D341Med (cell line): ENCODE data around the gene GDF10.

Experiments
- DNase-seq: peaks from one replicate; pipeline ENCODE4 v3.0.0; 2012; ENCODE audit warnings: low spot score

GDF10 gene

GRCh38 chr10:47315421-47315820 lies 15.4 kb downstream of the GDF10 start:
- no peak for DNase-seq

GRCh38 chr10:47316131-47316530 lies 16.1 kb downstream of the GDF10 start:
- DNase-seq, result no peak

- DNase-seq, result no peak
Measured at GRCh38 chr10:47317251-47317650, 17.3 kb downstream of the GDF10 start.

DNA sequence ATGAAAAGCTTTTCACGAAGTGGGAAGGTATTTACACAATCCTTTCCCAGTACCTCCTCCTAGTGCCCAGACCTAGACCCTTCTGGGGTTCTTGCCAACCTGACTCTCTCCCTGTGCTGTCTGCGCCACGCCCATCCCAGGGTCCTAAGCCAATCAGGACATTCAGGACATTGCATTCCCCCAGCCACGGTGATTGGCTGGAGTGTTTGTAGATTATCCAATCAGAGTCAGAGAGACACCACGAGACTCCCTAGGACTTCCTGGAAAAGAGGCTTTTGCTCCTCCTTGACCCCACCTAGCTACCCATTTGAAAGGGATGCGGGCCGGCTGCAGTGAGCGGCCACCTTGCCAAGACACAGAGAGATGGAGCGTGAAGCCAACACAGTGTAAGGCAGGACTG lies 18.7 kb downstream of the GDF10 start:
- no peak for DNase-seq

GRCh38 chr10:47319784-47320183 lies 19.8 kb downstream of the GDF10 start:
- DNase-seq, result no peak

DNA sequence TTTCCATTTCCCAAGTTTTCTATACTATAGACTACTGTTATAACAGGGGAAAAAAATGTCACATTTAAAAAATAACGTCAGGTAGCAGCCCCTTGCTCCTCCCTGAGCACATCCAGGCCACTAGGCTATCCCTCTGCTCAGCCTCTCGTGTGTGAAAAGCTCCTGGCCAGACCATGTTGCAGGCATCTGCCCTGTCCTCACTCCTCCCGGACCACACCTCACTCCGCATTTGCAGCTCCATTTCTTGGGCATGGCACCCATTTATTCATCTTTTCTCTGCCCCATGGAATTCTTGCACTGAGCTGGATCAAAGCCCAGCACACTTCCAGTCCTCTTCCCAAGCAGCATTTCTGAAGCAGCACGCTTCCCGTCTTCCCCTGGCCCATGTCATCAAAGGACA lies 20.8 kb downstream of the GDF10 start:
- DNase-seq, result no peak

GRCh38 chr10:47321521-47322195 lies 21.7 kb downstream of the GDF10 start:
- no peak for DNase-seq

- DNase-seq, result no peak
Measured at GRCh38 chr10:47322300-47323061, 22.5 kb downstream of the GDF10 start, which contains the start of gene GDF2. TSS of gene GDF2 (plus strand) at chr10:47322454. CDS start at chr10:47322669, 215 bp downstream.

- no peak for DNase-seq
Measured at GRCh38 chr10:47323087-47323486, 23.1 kb downstream of the GDF10 start.

- DNase-seq, result no peak
Measured at GRCh38 chr10:47323636-47324296, 23.8 kb downstream of the GDF10 start.

GRCh38 chr10:47325303-47326291 lies 25.6 kb downstream of the GDF10 start:
- DNase-seq, result no peak

- no peak for DNase-seq
Measured at GRCh38 chr10:47326306-47326926, 26.4 kb downstream of the GDF10 start.

DNA sequence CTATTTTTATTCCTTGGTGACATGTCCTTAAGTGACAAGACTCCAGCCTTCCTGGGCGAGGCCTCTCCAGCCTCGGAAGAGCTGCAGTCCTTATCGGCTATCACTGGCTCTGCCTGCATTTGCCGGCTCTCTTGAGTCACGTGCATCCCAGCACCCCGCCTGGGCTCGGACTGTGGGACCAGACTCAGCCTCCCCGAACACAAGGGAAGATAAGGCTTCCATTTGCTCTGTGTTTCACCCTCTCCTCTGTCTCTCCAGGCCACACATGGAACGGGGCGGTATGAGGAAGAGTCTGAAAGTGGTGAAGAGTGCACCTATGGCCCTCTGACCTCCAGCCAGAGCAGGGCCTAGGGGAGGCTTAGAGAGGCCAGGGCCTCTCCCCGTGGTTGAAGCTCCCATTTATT lies 26.9 kb downstream of the GDF10 start:
- no peak for DNase-seq

DNA sequence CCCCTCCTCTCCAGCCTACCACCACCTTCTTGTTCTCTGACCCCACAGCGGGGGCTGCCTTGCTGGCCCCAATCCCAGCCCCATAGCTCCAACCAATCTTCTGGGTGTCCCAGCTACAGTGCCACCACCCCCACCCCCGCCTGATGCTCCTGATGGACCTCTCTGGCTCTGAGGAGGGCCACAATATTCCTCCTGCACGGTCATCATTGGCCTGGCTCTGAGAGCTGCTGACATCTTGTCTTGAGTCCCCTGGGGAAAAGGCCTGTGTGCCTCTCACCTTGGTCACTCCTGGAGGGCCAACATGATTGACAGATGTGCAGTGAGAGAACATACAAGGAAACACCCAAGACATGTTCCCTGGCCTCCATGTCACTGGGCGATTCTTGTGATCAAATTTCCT lies 29.9 kb downstream of the GDF10 start:
- no peak for DNase-seq

- no peak for DNase-seq
Measured at GRCh38 chr10:47330366-47330765, 30.4 kb downstream of the GDF10 start.

DNA sequence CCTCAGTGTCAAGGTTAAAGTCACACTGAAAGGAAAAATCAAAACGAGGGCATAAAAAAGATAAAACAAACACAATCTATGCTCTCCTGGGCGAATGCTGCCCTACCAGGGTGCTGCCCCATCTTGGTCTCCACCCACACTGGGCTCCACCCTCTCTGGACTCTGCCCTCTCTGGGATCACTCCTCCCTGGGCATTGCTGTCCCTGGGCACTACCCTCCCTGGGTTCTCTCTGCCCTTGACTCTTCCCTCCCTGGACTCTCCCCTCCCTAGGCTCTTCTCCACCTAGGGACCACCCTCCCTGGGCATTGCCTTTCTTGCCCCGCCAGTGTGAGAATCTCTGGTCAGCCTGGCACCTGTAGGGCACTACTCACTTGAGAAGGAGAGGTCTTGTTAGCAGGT lies 30.8 kb downstream of the GDF10 start:
- no peak for DNase-seq

- DNase-seq, result no peak
Measured at GRCh38 chr10:47331491-47331890, 31.5 kb downstream of the GDF10 start.

- DNase-seq, result no peak
Measured at GRCh38 chr10:47331954-47332353, 32.0 kb downstream of the GDF10 start.

DNA sequence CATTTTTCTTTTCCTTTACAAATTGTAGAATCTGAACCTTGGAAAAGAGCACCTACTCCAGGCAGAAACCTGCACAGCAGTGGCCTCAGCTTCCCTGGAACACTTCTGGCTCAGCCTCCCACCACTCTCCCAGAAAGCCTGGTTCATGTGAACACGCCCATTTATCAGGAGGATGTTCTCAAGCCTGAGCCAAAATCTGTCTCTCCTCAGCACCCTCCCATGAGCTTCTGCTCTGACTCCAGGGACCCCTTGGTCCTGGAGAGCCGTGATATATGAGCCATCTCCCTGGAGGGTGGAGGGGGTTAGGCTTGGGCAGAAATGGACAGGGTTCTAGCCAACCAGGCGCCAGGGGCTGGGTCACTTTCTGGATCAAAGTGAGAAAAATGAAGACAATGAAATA lies 32.4 kb downstream of the GDF10 start:
- no peak for DNase-seq

DNA sequence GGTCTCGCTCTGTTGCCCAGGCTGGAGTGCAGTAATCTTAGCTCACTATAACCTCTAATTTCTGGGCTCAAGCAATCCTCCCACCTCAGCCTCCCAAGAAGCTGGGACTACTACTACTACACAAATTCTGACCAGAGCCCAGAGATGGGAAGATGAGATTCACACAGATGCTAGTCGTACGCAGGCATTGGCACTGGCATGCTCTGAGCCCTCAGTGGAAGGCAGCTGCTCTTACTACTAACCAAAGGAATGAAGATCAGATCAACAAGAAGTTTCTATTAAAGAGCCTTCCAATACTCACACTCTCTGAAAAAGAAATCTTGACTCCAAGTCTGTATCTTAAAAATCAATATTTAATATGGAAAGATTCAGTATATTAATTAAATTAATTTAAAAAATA lies 32.9 kb downstream of the GDF10 start:
- DNase-seq, result no peak

GRCh38 chr10:47333532-47333931 lies 33.5 kb downstream of the GDF10 start:
- DNase-seq, result no peak
